Esophagus muscularis mucosa (tissue), 4 donors: Measurements from ENCODE around the gene LIPC. TPM values are rescaled to one million over a fixed set of nuclear protein-coding genes. Genes with fewer than 3 reads are reported as not detected.

Experiments used
- DNase-seq: peaks from one replicate; pipeline ENCODE4 v3.0.0-alpha.2; 2017; ENCODE audit errors: extremely low spot score
- H3K27ac ChIP-seq, 4 donors: fragments of 200-600 bp; sonication (generic); replicated peaks in 1 of 4; 1 replicate in 3 of 4; 2 replicates in 1 of 4; pipeline ENCODE4 v1.5.1; 2016 to 2019; ENCODE audit warnings: mild to moderate bottlenecking in 1 of 4
- H3K27me3 ChIP-seq, 4 donors: fragments of 200-600 bp; sonication (generic); one replicate each; pipeline versions ENCODE4 v1.5.1 to v1.6.0; 2016 to 2019
- H3K36me3 ChIP-seq, 4 donors: fragments of 200-600 bp; sonication (generic); one replicate each; pipeline ENCODE4 v1.5.1; 2016 to 2019
- H3K4me1 ChIP-seq, 4 donors: fragments of 200-600 bp; sonication (generic); one replicate each; pipeline ENCODE4 v1.5.1; 2016 to 2019
- H3K4me3 ChIP-seq, 4 donors: fragments of 200-600 bp; sonication (generic); 1 replicate in 2 of 4; 2 replicates in 2 of 4; pipeline ENCODE4 v1.5.1; 2016 to 2019; ENCODE audit warnings: mild to moderate bottlenecking in 4 of 4, moderate library complexity in 1 of 4
- H3K9me3 ChIP-seq, 4 donors: fragments of 200-600 bp; sonication (generic); 1 replicate in 3 of 4; 2 replicates in 1 of 4; pipeline ENCODE4 v1.5.1; 2016 to 2019
- EP300 ChIP-seq: sonication (generic); formaldehyde crosslinking; IDR thresholded peaks from one replicate; pipeline ENCODE4 v1.6.1; 2017; ENCODE audit warnings: antibody characterized with exemption
- POLR2A ChIP-seq: fragments of 450-650 bp; IDR thresholded peaks from one replicate; pipeline ENCODE4 v1.6.1; 2017; ENCODE audit warnings: antibody characterized with exemption, moderate library complexity, mild to moderate bottlenecking, low read depth
- POLR2AphosphoS5 ChIP-seq, 2 donors: sonication (generic); formaldehyde crosslinking; IDR thresholded peaks; one replicate each; pipeline ENCODE4 v1.6.1; 2017; ENCODE audit warnings: antibody characterized with exemption in 2 of 2
- WGBS: methylation state at CpG from one replicate; pipeline ENCODE4 v1.1.5; 2018; 5-methylcytosine and 5-hydroxymethylcytosine counted together
- intact Hi-C: fragments of 100-400 bp; cut with DNase I; formaldehyde crosslinking; loops from one replicate; pipeline ENCODE4 v1.15.1; 2023
- total RNA-seq, 4 donors: library from RNA; depleted of rRNA; stranded (reverse); fragments of >200 nt; gene quantifications; one replicate each; pipeline versions ENCODE4 v1.1.0 to v1.2.1, GENCODE V29; 2016
- TF ChIP-seq, protein P1 (sequence below), 3 experiments: fragments of 200-600 bp in 2 of 3; fragments of 450-650 bp in 1 of 3; sonication (generic) in 2 of 3; IDR thresholded peaks; one replicate each; pipeline ENCODE4 v1.5.1; 2017 to 2019; ENCODE audit warnings: antibody characterized with exemption in 3 of 3, mild to moderate bottlenecking in 2 of 3, moderate library complexity in 1 of 3

The LIPC gene
- total RNA-seq, 4 donors from 2014 or later = 0.06 to 0.63 (median 0.37) TPM

DNA sequence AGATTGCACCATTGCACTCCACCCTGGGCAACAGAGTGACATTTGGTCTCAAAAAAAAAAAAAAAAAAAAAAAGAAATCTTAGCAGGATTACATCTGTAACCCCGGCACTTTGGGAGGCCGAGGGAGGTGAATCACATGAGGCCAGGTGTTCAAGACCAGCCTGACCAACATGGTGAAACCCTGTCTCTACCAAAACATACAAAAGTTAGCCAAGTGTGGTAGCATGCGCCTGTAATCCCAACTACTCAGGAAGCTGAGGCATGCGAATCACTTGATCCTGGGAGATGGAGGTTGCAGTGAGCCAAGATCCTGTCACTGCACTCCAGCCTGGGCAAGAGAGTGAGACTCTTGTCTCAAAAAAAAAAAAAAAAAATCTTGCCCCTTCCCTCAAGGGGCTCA is 40.4 kb downstream of the LIPC start:
- TF ChIP-seq EP300 = no peak
- no peak for DNase-seq
- Histone ChIP-seq H3K27ac (no peak overlapping the region), H3K4me1 (peaks cover 11 to 24% (median 16%) of the 10 kb centered on the region in 4 donors), H3K36me3 (no peaks in the 10 kb centered on the region), H3K4me3 (no peak overlapping the region), H3K27me3 (no peaks in the 10 kb centered on the region), H3K9me3 (no peaks in the 10 kb centered on the region)
- intact Hi-C loops = loop anchor here (5.0 kb wide), 1 partner anchor 50 kb away; no protein-coding TSS in a partner anchor
- 87% methylated on average over 4 of the region's 4 CpGs for WGBS

DNA sequence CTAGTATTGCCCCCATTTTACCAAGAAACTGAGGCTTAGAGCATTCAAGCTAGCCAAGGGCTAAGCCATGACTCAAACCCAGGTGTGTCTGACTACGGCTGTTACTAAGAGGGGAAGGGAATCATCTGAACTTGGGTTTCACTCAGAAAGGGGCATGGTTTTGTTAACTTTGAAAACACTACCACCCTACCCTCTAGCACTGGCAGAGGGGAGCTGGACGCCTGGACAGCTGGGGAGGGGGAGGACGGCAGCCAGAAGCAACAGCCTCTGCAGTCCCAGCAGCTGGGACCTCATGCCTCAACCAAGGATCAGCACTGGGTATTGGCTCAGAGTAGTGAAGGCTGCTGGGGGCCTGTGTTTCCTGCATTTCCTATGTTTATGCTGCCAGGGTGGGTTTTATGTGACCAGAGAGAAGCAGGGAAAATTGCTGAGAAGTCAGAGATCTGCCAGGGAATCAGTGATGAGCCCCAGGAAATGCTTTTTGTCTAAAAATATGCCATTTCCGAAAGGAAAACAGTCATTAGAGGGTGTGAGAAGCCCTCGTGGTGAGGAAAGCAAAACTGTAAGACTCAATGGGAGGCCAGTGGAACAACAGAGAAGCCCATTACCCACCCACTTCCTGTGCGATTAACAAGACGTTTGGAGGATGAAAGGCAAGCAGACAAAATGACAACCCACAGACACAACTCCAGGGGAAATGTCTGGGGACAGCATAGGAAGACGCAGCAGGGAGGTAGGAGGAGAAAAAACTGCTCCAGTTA is 41.2 kb downstream of the LIPC start:
- Histone ChIP-seq H3K27ac (no peak overlapping the region), H3K27me3 (no peaks in the 10 kb centered on the region), H3K9me3 (no peaks in the 10 kb centered on the region), H3K4me3 (no peak overlapping the region), H3K4me1 (peaks cover 14 to 28% (median 19%) of the 10 kb centered on the region in 4 donors), H3K36me3 (no peaks in the 10 kb centered on the region)
- no peak for DNase-seq
- TF ChIP-seq POLR2AphosphoS5 (IDR thresholded peaks at IDR 0.05) = no peak
- WGBS = 71% methylated on average over 8 of the region's 8 CpGs
- intact Hi-C loops = loop anchor here (5.0 kb wide), 1 partner anchor 49 kb away; no protein-coding TSS in a partner anchor

DNA sequence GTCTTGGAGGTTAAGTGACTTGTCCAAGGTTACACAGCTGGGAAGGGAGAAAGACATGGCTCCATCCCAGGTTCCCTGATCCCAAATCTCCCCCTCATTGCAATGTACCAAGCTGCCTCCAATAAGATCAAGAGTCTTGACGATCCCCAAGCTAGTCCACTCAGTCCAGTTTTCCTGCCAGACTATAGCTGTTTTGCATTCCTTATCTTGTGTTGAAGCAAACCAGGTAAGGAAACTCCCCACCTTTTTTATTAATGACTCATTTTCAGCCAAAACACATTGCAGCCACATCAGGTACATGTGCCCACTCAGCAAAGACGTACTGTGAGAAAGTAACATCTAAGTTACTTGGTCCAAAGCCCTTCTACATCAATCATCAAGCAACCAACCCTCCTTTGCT is 41.9 kb downstream of the LIPC start:
- Histone ChIP-seq H3K4me3 (no peak overlapping the region), H3K4me1 (peaks cover 14 to 28% (median 19%) of the 10 kb centered on the region in 4 donors), H3K27ac (no peak overlapping the region), H3K27me3 (no peaks in the 10 kb centered on the region), H3K9me3 (no peaks in the 10 kb centered on the region), H3K36me3 (no peaks in the 10 kb centered on the region)
- no peak for DNase-seq
- 43% methylated on average over 2 of the region's 2 CpGs for WGBS
- intact Hi-C loops = loop anchor here (5.0 kb wide), 1 partner anchor 49 kb away; no protein-coding TSS in a partner anchor
- TF ChIP-seq, protein P1, sequence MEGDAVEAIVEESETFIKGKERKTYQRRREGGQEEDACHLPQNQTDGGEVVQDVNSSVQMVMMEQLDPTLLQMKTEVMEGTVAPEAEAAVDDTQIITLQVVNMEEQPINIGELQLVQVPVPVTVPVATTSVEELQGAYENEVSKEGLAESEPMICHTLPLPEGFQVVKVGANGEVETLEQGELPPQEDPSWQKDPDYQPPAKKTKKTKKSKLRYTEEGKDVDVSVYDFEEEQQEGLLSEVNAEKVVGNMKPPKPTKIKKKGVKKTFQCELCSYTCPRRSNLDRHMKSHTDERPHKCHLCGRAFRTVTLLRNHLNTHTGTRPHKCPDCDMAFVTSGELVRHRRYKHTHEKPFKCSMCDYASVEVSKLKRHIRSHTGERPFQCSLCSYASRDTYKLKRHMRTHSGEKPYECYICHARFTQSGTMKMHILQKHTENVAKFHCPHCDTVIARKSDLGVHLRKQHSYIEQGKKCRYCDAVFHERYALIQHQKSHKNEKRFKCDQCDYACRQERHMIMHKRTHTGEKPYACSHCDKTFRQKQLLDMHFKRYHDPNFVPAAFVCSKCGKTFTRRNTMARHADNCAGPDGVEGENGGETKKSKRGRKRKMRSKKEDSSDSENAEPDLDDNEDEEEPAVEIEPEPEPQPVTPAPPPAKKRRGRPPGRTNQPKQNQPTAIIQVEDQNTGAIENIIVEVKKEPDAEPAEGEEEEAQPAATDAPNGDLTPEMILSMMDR (IDR thresholded peaks at IDR 0.05) = no peak

DNA sequence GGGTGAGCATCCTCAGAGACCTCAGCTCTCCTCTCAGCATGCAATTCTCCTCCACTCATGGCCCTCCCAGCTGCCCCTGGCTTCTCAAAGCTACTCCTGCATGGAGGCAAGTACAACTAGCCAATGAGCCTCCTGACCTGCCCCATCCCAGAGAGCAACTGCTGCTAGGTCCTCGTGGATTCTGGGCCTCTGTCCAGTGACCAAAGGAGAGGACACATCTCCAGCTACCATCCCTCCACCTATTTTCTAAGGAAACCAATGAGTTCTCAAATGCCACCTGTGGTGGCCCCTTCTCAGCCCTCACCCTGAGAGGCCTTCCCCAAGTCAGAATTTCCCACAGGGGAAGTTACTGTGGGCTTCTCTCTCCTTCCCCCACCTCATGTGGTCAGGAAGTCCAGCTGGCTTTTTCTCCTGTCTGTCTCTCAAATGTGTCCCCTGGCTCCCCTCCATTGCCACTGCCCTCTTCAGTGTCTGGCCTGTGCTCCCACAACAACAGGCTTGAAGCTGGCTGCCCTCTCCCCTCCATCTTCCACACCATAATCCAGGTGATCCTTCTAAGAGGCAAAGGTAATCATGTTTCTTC is 43.0 kb downstream of the LIPC start:
- Histone ChIP-seq H3K27ac (no peak overlapping the region), H3K4me1 (peaks cover 14 to 28% (median 19%) of the 10 kb centered on the region in 4 donors)
- 75% methylated on average over 1 of the region's 1 CpG for WGBS

DNA sequence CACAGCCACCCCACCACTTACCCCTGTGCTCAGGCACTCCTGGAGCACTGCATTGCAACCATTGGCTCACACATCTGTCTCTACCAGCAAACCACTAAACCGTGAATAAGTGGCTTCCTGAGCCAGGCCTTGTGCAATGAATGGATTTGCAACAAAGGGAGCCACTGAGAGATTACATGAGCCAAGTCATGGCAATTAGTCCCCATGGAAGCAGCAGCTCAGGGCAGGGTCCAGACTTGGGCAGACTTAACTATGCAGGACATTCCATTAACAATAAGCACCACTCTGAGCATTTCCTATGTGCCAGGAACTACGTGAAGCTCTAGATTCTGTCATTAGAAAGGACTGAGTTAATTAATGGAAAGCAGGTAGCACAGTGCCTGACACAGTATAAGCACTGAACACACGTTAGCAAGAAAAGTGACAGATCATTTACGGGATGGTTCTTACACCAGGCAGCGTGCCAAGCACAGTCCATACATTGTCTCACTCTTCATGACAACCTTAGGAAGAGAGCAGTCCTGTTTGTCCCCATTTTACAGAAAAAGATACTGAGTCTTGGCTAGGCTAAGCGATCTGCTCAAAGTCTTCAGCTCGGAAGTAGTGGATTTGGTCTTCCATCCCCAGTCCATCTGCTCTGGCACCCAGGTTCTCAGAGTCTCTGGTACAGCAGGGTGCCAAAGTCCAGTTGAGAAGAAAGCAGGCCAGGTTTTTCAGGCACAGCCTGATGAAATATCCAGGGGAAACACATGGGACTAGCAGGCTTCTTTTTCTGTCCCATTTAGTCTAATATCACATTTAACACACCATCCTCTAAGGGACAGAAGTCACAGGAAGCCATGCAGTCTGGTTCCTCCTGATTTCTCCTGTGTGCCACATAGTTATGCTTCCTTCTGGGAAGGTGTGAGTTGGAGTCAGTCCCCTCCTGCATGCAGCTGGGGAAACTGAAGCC is 44.1 kb downstream of the LIPC start:
- DNase-seq = no peak
- H3K27ac ChIP-seq = peak overlapping the region in 2 of 4 donors; percentile 37

More for the DNA sequence above, 43.0 kb downstream of the LIPC start:
- DNase-seq = no peak
- TF ChIP-seq, protein P1 (IDR thresholded peaks at IDR 0.05) = no peak
- no peak for TF ChIP-seq POLR2AphosphoS5 (IDR thresholded peaks at IDR 0.05)
- no peaks in the 10 kb centered on the region for H3K9me3 ChIP-seq
- H3K4me3 ChIP-seq = no peak overlapping the region
- no peaks in the 10 kb centered on the region for H3K27me3 ChIP-seq
- H3K36me3 ChIP-seq = no peaks in the 10 kb centered on the region
- intact Hi-C loops = loop anchor here (5.0 kb wide), 1 partner anchor 47 kb away; no protein-coding TSS in a partner anchor

More for the DNA sequence above, 44.1 kb downstream of the LIPC start:
- Histone ChIP-seq H3K9me3 (no peaks in the 10 kb centered on the region), H3K27me3 (no peaks in the 10 kb centered on the region), H3K4me1 (peaks cover 14 to 28% (median 19%) of the 10 kb centered on the region in 4 donors), H3K4me3 (no peak overlapping the region), H3K36me3 (no peaks in the 10 kb centered on the region)
- TF ChIP-seq POLR2A (no peak), POLR2AphosphoS5 (IDR thresholded peaks at IDR 0.05) (peak; percentile 15 to 46)
- intact Hi-C loops = no loop called here
- WGBS = 85% methylated on average over 7 of the region's 7 CpGs
